HG02938 (cell line): ENCODE results near the gene DDX54.
A peak's percentile ranks its signal among the peaks of the same experiment; 100 is the strongest.
"Not testable (repeated sequence)": the region's sequence is repeated elsewhere in the genome, so short reads cannot be mapped to it uniquely, and the experiment has no call there.

Experiments
- ATAC-seq: cut with Tn5 transposase; IDR thresholded peaks from one replicate; pipeline ENCODE4 v1.9.1; 2021; ENCODE audit warnings: mild to moderate bottlenecking, moderate library complexity; ENCODE audit not compliant: unreplicated experiment

The DDX54 gene

DNA sequence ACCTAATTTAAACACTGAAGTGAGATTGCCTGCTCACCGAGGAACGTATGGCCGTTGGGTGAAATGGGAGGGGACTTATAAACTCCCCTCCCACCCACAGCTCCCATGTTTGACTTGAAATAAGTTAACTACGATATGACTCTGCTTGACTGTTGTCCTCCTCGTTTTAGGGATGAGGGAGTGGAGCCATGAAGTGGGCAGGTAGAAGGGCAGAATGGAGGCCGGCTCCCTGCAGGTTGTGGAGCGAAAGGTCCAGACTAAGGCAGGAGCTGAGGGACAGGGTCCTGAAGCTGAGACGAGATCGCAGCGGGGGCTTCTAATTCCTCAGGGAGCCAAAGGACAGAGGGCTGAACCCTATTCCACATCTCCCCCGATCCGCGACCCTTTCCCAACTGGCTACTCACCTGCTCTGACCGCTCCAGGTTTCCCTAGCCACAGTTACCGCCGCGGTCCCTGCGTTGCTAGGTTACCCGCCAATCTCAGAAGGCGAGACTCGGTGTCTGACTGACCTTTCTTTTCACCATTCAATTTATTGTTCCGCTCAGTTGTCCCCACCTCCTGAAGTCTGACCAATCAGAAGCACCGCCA is 35.4 kb upstream of the DDX54 start:
- ATAC-seq = peak; percentile 82

DNA sequence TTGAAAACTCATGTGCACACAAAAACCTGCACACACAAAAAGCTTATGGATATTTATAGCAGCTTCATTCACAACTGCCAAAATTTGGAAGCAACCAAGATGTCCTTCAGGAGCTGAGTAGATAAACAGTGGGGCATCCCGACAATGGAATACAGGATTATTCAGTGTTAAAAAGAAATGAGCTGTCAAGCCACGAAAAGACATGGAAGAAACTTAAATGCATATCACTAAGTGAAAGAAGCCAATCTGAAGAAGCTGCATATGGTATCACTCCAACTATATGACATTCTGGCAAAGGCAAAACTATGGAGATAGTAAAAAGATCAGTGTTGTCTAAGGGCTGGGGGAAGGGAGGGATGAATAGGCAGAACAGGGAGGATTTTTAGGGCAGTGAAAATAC is 30.7 kb upstream of the DDX54 start:
- ATAC-seq = no peak

DNA sequence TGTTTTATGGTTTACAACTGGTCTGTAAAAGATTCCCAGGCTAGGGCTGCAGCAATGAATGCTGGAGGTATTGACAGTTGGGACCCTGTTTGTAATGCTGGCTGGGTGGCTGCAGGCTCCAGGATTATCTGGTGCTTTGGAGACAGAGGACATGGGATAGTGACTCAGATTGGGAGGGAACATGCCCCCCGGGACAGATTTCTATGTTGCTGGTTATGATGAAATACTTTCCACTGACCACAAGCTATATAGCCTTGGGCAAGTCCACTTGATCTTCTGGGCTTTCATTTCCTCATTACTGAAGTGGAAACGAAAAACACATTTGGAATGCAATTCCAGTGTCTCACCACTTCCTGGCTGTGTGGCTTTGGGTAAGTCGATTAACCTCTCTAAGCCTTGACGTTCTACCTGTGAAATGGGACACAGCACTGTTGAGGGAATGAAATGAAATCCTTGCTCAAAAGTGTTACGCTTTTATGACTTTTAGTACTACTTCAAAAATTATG is 29.7 kb upstream of the DDX54 start:
- ATAC-seq = peak; percentile 65

DNA sequence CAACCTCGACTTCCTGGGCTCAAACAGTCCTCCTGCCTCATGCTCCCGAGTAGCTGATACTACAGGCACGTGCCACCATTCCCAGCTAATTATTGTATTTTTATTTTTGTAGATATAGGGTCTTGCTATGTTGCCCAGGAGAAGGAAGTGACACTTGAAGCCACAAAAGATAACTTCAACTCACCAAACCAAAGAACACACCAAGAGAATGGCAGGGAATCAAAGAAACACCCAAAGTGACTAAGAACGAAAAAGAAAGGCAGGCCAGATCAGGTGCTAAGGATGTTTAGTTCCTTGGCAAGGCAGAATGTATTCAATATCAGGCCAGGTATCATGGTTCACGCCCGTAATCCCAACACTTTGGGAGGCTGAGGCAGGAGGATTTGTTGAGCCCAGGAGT is 25.9 kb upstream of the DDX54 start:
- no peak for ATAC-seq

DNA sequence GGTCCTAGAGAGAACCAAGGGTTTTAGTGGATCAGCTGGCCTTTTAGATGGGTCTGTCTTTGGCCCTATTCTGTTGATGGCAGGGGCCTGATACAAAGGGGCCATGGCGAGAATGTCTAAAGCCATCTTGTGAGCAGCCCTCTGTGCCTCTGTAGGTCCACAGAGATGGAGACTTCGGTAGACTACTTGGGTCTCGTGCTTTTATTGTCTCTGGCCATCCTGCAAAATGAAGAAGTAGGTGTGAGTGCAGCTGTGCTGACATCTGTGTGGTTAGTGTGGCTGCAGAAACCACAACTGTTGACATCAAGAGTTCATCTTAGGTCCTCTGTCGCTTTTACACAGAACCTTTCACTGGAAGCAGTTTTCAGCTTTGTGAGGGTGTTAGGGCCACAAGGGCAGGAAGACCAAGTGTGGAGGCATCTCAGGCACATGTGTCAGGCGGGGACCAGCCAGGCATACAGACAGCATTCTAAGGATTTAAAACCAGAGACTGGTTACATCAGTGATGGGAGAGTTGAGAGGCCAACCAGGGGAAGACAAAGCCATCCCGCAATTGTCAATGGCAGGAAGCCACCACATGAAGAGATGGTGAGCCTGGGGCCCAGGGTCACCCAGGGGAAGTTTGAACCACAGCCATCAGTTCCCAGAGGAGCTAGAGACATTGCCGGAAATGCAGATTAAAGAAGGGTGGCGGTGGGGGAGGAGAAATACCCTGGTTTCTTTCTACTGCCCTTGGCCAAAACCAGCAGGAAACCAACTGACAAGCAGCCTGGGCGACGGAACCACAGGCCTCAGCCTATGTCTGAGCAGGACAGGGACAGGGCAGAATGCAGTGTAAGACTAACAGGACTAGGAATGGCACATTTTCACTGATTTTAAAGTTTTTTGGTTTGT is 23.0 kb upstream of the DDX54 start:
- ATAC-seq = peak; percentile 81

DNA sequence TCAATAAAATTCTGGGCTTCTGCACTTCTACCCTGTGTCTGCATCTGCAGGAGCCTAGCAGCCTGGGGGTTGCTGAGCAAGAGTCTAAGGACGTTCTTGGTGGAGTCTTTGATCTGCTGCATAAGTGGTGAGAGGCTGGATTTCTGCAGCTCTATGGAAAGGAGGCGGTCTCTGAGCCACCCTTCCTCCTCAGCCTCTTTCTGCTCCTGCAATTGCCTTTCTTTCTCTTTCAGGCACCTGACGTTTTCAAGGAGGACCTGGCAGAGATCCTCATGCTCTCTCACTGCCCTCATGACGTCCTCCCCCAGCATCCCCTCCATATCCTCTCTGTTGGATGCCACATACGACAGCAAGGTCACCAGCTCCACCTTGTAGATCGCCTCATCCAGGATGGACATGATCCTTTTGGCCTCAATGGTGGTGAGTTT is 22.3 kb upstream of the DDX54 start:
- ATAC-seq = no peak

DNA sequence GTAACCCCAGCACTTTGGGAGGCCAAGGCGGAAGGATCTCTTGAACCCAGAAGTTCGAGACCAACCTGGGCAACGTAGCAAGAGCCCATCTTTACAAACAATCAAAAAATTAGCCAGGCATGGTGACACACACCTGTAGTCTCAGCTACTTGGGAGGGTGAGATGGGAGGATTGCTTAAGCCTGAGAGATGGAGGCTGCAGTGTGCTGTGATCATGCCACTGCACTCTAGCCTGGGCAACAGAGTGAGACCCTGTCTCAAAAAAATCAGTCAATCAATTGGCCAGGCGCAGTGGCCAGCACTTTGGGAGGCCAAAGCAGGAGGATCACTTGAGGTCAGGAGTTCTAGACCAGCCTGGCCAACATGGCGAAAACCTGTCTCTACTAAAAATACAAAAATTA is 21.5 kb upstream of the DDX54 start:
- ATAC-seq = not testable (repeated sequence)

DNA sequence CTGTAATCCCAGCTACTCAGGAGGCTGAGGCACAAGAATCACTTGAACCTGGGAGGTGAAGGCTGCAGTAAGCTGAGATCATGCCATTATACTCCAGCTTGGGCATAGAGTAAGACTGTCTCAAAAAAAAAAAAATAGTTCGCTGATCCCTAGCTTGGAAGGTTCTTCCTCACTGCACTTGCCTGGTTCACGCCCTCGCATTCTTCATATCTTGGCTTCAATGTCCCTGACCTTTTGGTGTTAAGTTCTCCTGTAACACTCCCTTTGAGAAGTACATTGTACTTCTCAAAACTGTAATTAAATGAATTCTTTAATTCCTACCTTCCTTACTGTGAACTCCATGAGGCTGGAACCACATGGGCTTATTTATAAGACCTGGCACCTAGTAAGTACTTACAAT is 19.5 kb upstream of the DDX54 start:
- no peak for ATAC-seq

DNA sequence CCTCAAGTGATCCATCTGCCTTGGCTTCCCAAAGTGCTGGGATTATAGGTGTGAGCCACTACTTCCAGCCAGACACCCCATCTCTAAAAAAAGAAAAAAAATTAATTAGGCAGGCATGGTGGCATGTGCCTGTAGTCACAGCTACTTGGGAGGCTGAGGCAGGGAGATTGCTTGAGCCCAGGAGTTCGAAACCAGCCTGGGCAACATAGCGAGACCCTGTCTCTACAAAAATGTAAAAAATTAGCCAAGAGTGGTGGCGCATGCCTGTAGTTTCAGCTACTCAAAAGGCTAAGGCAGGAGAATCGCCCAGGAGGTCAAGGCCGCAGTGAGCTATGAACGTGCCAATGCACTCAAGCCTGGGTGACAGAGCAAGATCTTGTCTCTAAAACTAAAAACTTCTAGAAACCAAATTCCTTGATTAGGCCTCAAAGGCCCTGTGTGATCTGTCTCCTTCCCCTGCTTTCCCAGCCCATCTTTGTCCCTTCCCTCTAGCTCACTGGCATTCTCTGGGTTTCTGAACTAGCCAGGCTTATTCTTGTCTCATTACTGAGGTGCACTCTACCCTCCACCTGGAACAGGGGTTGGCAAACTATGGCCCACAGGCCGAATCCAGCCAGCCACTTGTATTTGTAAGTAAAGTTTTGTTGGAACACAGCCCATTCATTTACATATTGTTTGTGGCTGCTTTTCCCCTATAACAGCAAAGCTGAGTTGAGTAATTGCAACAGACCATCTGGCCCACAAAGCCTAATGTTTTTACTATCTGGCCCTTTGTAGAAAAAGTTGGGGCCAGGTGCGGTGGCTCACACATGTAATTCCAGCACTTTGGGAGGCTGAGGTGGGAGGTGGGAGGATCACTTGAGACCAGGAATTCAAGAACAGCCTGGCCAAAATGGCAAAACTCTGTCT is 18.8 kb upstream of the DDX54 start:
- no peak for ATAC-seq

DNA sequence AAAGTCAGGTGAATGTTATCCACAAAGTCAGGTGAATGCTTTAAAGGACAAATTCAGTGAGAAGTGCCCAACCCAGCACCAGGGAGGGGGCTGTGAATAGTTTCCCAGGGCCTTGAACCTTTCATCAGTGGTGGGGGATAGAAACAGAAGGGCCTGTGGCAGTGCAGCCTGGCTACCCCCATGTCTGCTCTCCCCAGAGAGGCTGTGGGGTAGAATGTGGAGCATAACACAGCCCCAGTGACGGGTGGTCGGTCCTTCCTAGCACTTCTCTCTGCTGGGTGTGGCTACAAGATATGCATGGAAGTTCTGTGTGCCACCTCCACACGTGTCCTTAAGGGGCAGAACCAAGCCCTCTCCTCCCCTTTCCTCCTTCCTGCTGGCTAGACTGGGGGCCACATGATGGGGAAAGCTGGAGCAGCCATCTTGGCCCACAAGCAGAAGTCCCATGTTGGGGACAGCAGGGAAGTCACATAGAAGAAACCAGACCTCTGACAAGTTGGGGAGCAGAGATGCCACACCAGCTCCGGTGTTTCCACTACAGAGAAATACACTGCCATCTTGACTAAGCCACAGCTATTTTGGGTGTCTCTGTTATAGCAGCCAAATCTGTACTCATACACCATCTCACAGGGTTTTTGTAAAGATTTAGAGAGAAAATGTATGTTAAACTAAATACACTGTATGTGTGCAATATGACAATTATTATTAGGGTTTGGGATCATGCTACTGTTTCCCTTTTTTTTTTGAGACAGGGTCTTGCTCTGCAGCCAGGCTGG is 17.2 kb upstream of the DDX54 start:
- ATAC-seq = no peak

DNA sequence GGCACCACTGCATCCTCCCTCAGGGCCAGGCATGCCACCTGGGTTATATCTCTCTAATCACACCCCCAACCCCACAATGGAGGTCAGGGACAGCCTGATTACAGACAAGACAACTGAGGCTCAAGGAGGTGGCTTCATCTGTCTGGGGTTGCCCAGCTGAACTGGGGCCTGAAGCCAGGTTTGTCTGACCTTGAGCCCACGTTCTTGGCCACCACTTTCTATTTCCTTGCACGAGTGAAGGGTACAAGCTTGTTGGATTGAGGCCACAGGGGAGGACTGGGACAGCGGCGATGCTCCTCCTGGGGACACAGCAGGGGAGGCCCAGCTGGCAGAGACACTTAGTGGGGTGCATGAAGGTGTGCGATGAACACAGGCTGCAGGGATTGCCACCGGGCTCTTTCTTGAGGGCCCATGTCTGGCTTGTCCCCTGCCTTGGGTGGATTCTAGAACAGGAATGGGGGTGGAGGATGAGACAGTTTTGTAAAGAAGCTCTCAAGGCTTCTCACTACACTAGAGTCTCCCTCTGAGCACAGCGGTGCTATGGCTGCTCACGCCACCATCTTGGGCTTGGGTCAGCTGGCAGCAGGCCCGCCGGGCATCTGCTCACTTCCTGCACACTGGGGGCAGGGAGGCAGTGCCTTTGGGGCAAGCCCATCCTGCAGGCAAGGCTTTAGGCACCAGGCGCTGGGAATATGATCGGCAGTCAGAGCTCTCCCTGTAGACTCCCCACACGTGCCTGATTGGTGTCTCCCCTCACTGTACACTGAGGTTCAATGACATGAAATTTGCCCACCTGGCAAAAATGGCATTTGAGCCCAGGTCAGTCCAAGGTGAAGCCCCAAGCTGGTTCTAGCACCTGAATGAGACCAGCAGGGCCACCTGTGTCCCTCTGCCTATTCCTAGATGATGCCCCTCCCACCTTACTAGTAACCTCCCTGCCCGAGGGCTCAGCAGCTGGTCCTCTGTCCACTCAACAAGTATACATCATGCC is 16.2 kb upstream of the DDX54 start:
- no peak for ATAC-seq

DNA sequence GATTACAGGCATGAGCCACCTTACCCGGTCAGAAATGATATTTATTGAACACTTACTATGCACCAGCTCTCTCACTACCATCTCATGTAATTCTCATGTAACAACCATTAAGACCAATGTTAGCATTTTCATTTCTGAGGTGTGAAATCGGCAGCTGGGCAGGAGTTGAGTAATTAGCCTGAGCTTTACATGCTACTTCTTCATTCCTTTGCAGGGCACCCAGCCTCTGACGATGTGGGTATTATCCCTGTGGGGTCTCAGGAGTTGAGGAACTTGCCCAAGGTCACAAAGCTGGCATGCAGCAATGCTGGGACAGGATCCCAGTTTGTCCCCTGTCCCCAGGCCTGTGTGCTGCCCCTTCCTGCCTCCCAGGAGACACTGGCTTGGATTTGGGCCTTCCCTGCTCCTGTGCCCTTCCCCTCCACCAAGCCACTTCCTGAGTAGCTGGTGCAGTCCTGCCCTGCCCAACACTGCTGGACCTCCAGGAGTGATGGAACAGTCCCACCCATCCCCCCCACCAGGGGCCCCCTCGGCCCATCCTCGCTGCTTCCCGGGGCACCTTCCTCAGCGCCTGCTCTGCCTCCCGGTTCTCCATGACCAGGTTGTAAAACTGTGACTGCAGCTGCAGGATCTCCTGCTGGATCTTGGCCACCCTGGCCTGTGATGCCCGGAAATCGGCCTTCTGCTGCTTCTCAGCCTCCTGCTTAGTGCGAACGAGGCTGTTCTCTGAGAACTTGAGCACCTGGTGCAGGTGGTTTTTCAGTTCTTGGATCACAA is 14.9 kb upstream of the DDX54 start:
- no peak for ATAC-seq

DNA sequence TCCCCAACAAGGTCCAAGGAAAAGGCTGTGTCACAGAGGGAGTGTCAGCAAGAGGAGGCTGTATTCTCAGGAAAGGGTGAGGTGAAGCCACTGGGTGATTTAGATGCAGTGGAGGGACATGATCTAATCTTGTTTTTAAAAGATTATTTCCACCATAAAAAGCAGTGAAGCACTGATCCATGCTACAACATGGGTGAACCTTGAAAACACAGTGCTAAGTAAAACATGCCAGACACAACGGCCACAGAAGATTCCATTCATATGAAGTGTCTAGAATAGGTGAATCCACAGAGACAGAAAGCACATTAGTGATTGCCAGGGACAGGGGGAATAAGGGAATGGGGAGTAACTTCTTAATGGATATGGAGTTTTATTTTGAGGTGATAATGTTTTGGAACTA is 13.0 kb upstream of the DDX54 start:
- no peak for ATAC-seq

DNA sequence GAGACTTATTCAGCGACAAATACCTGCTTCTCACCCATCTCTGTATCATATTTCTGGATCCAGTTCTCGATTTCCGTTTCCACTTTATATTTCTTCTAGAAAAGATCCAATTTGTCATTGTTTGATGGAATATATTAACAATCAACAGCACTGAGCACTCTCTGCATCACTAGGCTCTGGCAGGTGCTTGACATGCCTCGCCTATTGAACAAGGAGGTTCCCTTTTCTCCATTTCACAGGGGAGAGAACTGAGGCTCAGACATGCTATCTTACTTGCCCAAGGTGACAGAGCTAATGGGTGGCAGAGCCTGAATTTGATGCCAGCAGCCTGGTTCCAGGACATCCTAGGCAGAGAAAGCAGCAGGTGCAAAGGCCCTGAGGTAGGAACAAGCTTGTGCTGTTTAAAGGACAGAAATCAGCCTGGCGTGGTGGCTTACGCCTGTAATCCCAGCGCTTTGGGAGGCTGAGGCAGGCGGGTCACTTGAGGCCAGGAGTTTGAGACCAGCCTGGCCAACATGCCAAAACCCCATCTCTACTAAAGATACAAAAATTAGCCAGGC is 12.3 kb upstream of the DDX54 start:
- no peak for ATAC-seq

DNA sequence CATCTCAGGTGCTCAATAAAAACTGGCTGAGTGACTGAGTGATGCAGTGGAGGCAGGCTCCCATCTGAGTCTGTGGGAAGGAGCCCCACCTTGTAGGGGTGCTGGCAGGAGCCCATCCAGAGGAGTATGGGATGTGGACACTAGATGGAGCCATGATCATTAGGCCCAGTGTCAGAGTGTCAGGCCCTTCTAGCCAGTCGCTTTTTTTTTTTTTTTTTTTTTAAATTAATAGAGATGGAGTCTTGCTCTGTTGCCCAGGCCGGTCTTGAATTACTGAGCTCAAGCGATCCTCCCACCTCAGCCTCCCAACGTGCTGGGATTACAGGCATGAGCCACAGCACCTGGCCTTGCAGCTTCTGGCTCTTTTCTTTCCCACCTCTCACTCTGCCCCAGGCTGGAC is 11.7 kb upstream of the DDX54 start:
- peak; percentile 88 for ATAC-seq

DNA sequence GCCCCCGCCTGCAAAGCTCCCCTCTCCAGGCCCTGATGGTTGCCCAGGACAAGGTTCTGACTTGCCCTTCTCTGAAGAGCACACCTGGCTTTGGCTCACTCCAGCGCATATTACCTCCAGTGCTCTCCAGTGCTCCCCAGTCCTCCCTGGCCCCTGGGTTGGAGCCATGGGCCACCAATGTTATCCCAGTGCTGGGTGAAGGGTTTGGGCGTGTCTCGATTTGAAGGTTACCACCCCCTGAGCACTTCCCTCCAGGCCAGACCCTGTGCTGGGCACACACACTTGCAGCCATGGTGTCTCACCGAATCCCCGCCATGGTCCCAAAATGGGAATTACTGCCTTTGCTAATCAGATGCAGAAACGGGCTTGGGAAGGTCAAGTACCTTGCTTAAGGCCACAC is 11.3 kb upstream of the DDX54 start:
- ATAC-seq = no peak

DNA sequence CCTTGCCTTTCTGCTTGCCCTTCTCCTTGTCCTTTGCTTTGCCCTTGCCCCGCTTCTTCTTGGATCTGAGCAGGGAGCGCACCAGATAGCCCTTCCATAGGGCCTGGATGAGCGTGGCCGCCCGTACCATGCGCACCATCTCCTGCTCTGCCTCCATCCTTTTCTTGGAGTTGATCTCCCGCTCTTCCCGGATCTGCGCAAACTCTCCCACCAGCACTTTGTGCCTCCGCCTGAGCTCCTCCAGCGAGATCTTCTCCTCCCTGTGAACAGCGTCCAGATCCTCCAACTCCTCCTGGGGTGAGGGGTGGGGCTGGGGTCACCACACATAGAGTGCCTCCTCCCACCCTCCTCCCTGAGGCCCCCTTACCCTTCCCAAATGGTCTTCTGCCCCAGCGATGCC is 10.3 kb upstream of the DDX54 start:
- no peak for ATAC-seq

DNA sequence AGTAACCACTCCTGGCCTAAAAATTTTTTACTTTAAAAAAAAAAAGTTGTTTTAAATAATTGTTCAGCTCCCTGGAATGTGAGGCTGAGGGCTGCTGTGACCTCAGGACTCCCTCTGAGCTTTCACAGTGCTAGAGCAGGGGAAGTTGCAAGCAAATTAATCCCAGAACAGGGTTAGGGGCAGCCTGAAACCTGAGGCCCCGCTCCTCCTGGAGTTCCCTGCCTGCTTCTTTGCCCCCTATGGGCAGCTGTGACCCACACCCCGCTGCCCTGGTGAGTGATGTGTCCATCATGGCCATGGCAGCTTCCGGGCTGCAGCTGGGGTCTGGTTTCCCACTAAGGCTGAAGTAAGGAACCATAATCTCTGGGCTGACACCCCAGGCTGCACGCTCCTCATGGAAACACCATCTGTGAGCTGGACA is 9.7 kb upstream of the DDX54 start:
- ATAC-seq = no peak
